ENCODE measurements around the gene STPG4.
A peak's percentile ranks its signal among the peaks of the same experiment; 100 is the strongest.

Gene STPG4

GRCh38 chr2:47076586-47077441, 78.3 kb downstream of the STPG4 start:
- H3K9me3 ChIP-seq (ENCODE audit: control insufficient read depth, insufficient read depth, low read depth, low read length), result no peaks in the 10 kb centered on the region
- H3K4me3 ChIP-seq (ENCODE audit: low read depth, low read length), result no peak overlapping the region
- peak overlapping the region; percentile 50; the same call in 1 of the 2 replicates for H3K27ac ChIP-seq (ENCODE audit: low read depth, low read length)
- no peaks in the 10 kb centered on the region for H3K36me3 ChIP-seq (ENCODE audit: control insufficient read depth, insufficient read depth, low read length)
- no peaks in the 10 kb centered on the region for H3K27me3 ChIP-seq (ENCODE audit: control insufficient read depth, insufficient read depth, low read length)
- H3K9ac ChIP-seq (ENCODE audit: low read length), result peak overlapping the region; percentile 58
- H3K4me1 ChIP-seq (ENCODE audit: control insufficient read depth, insufficient read depth, low read length), result peaks cover 55% of the 10 kb centered on the region

- H3K9ac ChIP-seq (ENCODE audit: low read length), result peak overlapping the region; percentile 8
- H3K27ac ChIP-seq (ENCODE audit: low read depth, low read length), result peak overlapping the region; percentile 10; the same call in 1 of the 2 replicates
- H3K27me3 ChIP-seq (ENCODE audit: control insufficient read depth, insufficient read depth, low read length), result no peaks in the 10 kb centered on the region
- H3K4me3 ChIP-seq (ENCODE audit: low read depth, low read length), result no peak overlapping the region
- no peaks in the 10 kb centered on the region for H3K36me3 ChIP-seq (ENCODE audit: control insufficient read depth, insufficient read depth, low read length)
- H3K9me3 ChIP-seq (ENCODE audit: control insufficient read depth, insufficient read depth, low read depth, low read length), result no peaks in the 10 kb centered on the region
- peaks cover 60% of the 10 kb centered on the region for H3K4me1 ChIP-seq (ENCODE audit: control insufficient read depth, insufficient read depth, low read length)
Observed at GRCh38 chr2:47076126-47076506, 79.0 kb downstream of the STPG4 start.

GRCh38 chr2:47075361-47076125, 79.6 kb downstream of the STPG4 start:
- Histone ChIP-seq H3K27ac (ENCODE audit: low read depth, low read length) (no peak overlapping the region; the same call in 1 of the 2 replicates), H3K27me3 (ENCODE audit: control insufficient read depth, insufficient read depth, low read length) (no peaks in the 10 kb centered on the region), H3K9ac (ENCODE audit: low read length) (peak overlapping the region; percentile 8), H3K36me3 (ENCODE audit: control insufficient read depth, insufficient read depth, low read length) (no peaks in the 10 kb centered on the region), H3K4me3 (ENCODE audit: low read depth, low read length) (no peak overlapping the region), H3K9me3 (ENCODE audit: control insufficient read depth, insufficient read depth, low read depth, low read length) (no peaks in the 10 kb centered on the region), H3K4me1 (ENCODE audit: control insufficient read depth, insufficient read depth, low read length) (peaks cover 60% of the 10 kb centered on the region)

- Histone ChIP-seq H3K9ac (ENCODE audit: low read length) (no peak overlapping the region), H3K27me3 (ENCODE audit: control insufficient read depth, insufficient read depth, low read length) (no peaks in the 10 kb centered on the region), H3K4me1 (ENCODE audit: control insufficient read depth, insufficient read depth, low read length) (peaks cover 63% of the 10 kb centered on the region), H3K36me3 (ENCODE audit: control insufficient read depth, insufficient read depth, low read length) (no peaks in the 10 kb centered on the region), H3K27ac (ENCODE audit: low read depth, low read length) (no peak overlapping the region), H3K9me3 (ENCODE audit: control insufficient read depth, insufficient read depth, low read depth, low read length) (no peaks in the 10 kb centered on the region), H3K4me3 (ENCODE audit: low read depth, low read length) (no peak overlapping the region)
Observed at GRCh38 chr2:47074691-47075090, 80.4 kb downstream of the STPG4 start.

- Histone ChIP-seq H3K9me3 (ENCODE audit: control insufficient read depth, insufficient read depth, low read depth, low read length) (no peaks in the 10 kb centered on the region), H3K27ac (ENCODE audit: low read depth, low read length) (no peak overlapping the region), H3K4me3 (ENCODE audit: low read depth, low read length) (no peak overlapping the region), H3K27me3 (ENCODE audit: control insufficient read depth, insufficient read depth, low read length) (no peaks in the 10 kb centered on the region), H3K36me3 (ENCODE audit: control insufficient read depth, insufficient read depth, low read length) (no peaks in the 10 kb centered on the region), H3K4me1 (ENCODE audit: control insufficient read depth, insufficient read depth, low read length) (peaks cover 64% of the 10 kb centered on the region), H3K9ac (ENCODE audit: low read length) (no peak overlapping the region)
Observed at GRCh38 chr2:47073641-47074040, 81.5 kb downstream of the STPG4 start.

GRCh38 chr2:47073217-47073616, 81.9 kb downstream of the STPG4 start:
- H3K9me3 ChIP-seq (ENCODE audit: control insufficient read depth, insufficient read depth, low read depth, low read length), result no peaks in the 10 kb centered on the region
- no peak overlapping the region for H3K27ac ChIP-seq (ENCODE audit: low read depth, low read length)
- H3K27me3 ChIP-seq (ENCODE audit: control insufficient read depth, insufficient read depth, low read length), result no peaks in the 10 kb centered on the region
- no peaks in the 10 kb centered on the region for H3K36me3 ChIP-seq (ENCODE audit: control insufficient read depth, insufficient read depth, low read length)
- no peak overlapping the region for H3K9ac ChIP-seq (ENCODE audit: low read length)
- no peak overlapping the region for H3K4me3 ChIP-seq (ENCODE audit: low read depth, low read length)
- peaks cover 63% of the 10 kb centered on the region for H3K4me1 ChIP-seq (ENCODE audit: control insufficient read depth, insufficient read depth, low read length)

- no peaks in the 10 kb centered on the region for H3K9me3 ChIP-seq (ENCODE audit: control insufficient read depth, insufficient read depth, low read depth, low read length)
- no peaks in the 10 kb centered on the region for H3K27me3 ChIP-seq (ENCODE audit: control insufficient read depth, insufficient read depth, low read length)
- peaks cover 58% of the 10 kb centered on the region for H3K4me1 ChIP-seq (ENCODE audit: control insufficient read depth, insufficient read depth, low read length)
- H3K27ac ChIP-seq (ENCODE audit: low read depth, low read length), result no peak overlapping the region
- no peaks in the 10 kb centered on the region for H3K36me3 ChIP-seq (ENCODE audit: control insufficient read depth, insufficient read depth, low read length)
- H3K9ac ChIP-seq (ENCODE audit: low read length), result no peak overlapping the region
- no peak overlapping the region for H3K4me3 ChIP-seq (ENCODE audit: low read depth, low read length)
Observed at GRCh38 chr2:47072728-47073191, 82.3 kb downstream of the STPG4 start.

GRCh38 chr2:47072018-47072691, 83.0 kb downstream of the STPG4 start:
- H3K4me3 ChIP-seq (ENCODE audit: low read depth, low read length), result no peak overlapping the region
- H3K27ac ChIP-seq (ENCODE audit: low read depth, low read length), result 0 out of 2 replicates have a peak overlapping the region, but pooled peaks have one; percentile 7
- no peak overlapping the region for H3K9ac ChIP-seq (ENCODE audit: low read length)
- no peaks in the 10 kb centered on the region for H3K36me3 ChIP-seq (ENCODE audit: control insufficient read depth, insufficient read depth, low read length)
- peaks cover 52% of the 10 kb centered on the region for H3K4me1 ChIP-seq (ENCODE audit: control insufficient read depth, insufficient read depth, low read length)
- no peaks in the 10 kb centered on the region for H3K9me3 ChIP-seq (ENCODE audit: control insufficient read depth, insufficient read depth, low read depth, low read length)
- no peaks in the 10 kb centered on the region for H3K27me3 ChIP-seq (ENCODE audit: control insufficient read depth, insufficient read depth, low read length)

GRCh38 chr2:47070920-47071824, 83.9 kb downstream of the STPG4 start:
- H3K36me3 ChIP-seq (ENCODE audit: control insufficient read depth, insufficient read depth, low read length), result no peaks in the 10 kb centered on the region
- no peak overlapping the region for H3K4me3 ChIP-seq (ENCODE audit: low read depth, low read length)

More at GRCh38 chr2:47070920-47071824, 83.9 kb downstream of the STPG4 start:
- Histone ChIP-seq H3K27me3 (ENCODE audit: control insufficient read depth, insufficient read depth, low read length) (no peaks in the 10 kb centered on the region), H3K9me3 (ENCODE audit: control insufficient read depth, insufficient read depth, low read depth, low read length) (no peaks in the 10 kb centered on the region), H3K4me1 (ENCODE audit: control insufficient read depth, insufficient read depth, low read length) (peaks cover 45% of the 10 kb centered on the region), H3K27ac (ENCODE audit: low read depth, low read length) (0 out of 2 replicates have a peak overlapping the region, but pooled peaks have one; percentile 70), H3K9ac (ENCODE audit: low read length) (no peak overlapping the region)
